HepG2 (cell line): ENCODE measurements around the gene ATAD3A. TPM values are rescaled to one million over a fixed set of nuclear protein-coding genes. Genes with fewer than 3 reads are reported as not detected.

Source experiments
- ATF3 ChIP-seq: sonication (generic); formaldehyde crosslinking; IDR thresholded peaks from 2 replicates; pipeline ENCODE4 v1.4.0; 2020; ENCODE audit warnings: missing genetic modification reagents
- DNMT1 ChIP-seq: sonication (generic); formaldehyde crosslinking; IDR thresholded peaks from 2 replicates; pipeline ENCODE4 v1.5.1; 2020; ENCODE audit warnings: mild to moderate bottlenecking, missing genetic modification reagents
- EZH2 ChIP-seq: conservative IDR thresholded peaks from 2 replicates; pipeline ENCODE4 v1.6.1; 2012; ENCODE audit warnings: mild to moderate bottlenecking, low read depth, low read length, moderate library complexity
- FOXA3 ChIP-seq: IDR thresholded peaks from 2 replicates; pipeline ENCODE4 v1.6.1; 2016; ENCODE audit warnings: missing genetic modification reagents, missing compliant biosample characterization
- FOXK1 ChIP-seq: sonication (generic); formaldehyde crosslinking; IDR thresholded peaks from 2 replicates; pipeline ENCODE4 v1.4.0; 2020; ENCODE audit warnings: low read depth, missing genetic modification reagents, borderline replicate concordance
- FOXO1 ChIP-seq: sonication (generic); formaldehyde crosslinking; IDR thresholded peaks from 2 replicates; pipeline ENCODE4 v1.4.0; 2020; ENCODE audit warnings: missing genetic modification reagents
- FOXP1 ChIP-seq, 2 experiments: fragments of 450-650 bp in 1 of 2; IDR thresholded peaks; 2 replicates each; pipeline ENCODE4 v1.6.1; 2017 to 2018; ENCODE audit warnings: antibody characterized with exemption in 1 of 2
- HBP1 ChIP-seq: IDR thresholded peaks from 2 replicates; pipeline ENCODE4 v1.6.1; 2016; ENCODE audit warnings: low read depth, control low read depth
- HCFC1 ChIP-seq: fragments of 150-350 bp; IDR thresholded peaks from 2 replicates; pipeline ENCODE4 v1.6.1; 2014; ENCODE audit warnings: low read depth, low read length
- HOXA3 ChIP-seq: sonication (generic); formaldehyde crosslinking; IDR thresholded peaks from 2 replicates; pipeline ENCODE4 v1.5.0; 2020; ENCODE audit warnings: missing genetic modification reagents
- MIXL1 ChIP-seq: IDR thresholded peaks from 2 replicates; pipeline ENCODE4 v1.6.1; 2016
- MXD4 ChIP-seq: IDR thresholded peaks from 2 replicates; pipeline ENCODE4 v1.6.1; 2016; ENCODE audit warnings: mild to moderate bottlenecking, missing biosample characterization, missing genetic modification reagents
- NCOR1 ChIP-seq: fragments of 200-600 bp; sonication (generic); IDR thresholded peaks from 2 replicates; pipeline ENCODE4 v1.7.0; 2017; ENCODE audit warnings: antibody characterized with exemption, low read length, borderline replicate concordance
- POLR2AphosphoS5 ChIP-seq: IDR thresholded peaks from 2 replicates; pipeline ENCODE4 v1.6.1; 2012; ENCODE audit warnings: low read depth, low read length
- RBFOX2 ChIP-seq: fragments of 200-400 bp; formaldehyde crosslinking; IDR thresholded peaks from 2 replicates; pipeline ENCODE4 v1.6.1; 2017; ENCODE audit warnings: low read depth, mild to moderate bottlenecking, low read length
- SALL2 ChIP-seq: sonication (generic); formaldehyde crosslinking; IDR thresholded peaks from 2 replicates; pipeline ENCODE4 v1.8.1; 2023; ENCODE audit warnings: mild to moderate bottlenecking, missing genetic modification reagents, inconsistent platforms
- SKI ChIP-seq: fragments of 450-650 bp; IDR thresholded peaks from one replicate; pipeline ENCODE4 v1.6.1; 2018; ENCODE audit warnings: mild to moderate bottlenecking; ENCODE audit not compliant: partially characterized antibody
- SSRP1 ChIP-seq: IDR thresholded peaks from 2 replicates; pipeline ENCODE4 v1.6.1; 2016; ENCODE audit warnings: control low read depth
- TCF7L2 ChIP-seq: IDR thresholded peaks from 2 replicates; pipeline ENCODE4 v1.6.1; 2011; ENCODE audit warnings: mild to moderate bottlenecking, low read depth, low read length, moderate library complexity
- TGIF2 ChIP-seq: IDR thresholded peaks from 2 replicates; pipeline ENCODE4 v1.6.1; 2016; ENCODE audit warnings: control low read depth, missing compliant biosample characterization
- ZBTB25 ChIP-seq: IDR thresholded peaks from 2 replicates; pipeline ENCODE4 v1.6.1; 2018; ENCODE audit warnings: missing genetic modification reagents
- ZFP1 ChIP-seq: IDR thresholded peaks from 2 replicates; pipeline ENCODE4 v1.6.1; 2016
- ZNF337 ChIP-seq: sonication (generic); formaldehyde crosslinking; IDR thresholded peaks from 2 replicates; pipeline ENCODE4 v1.5.1; 2020; ENCODE audit warnings: missing genetic modification reagents, low read depth, mild to moderate bottlenecking, borderline replicate concordance
- ZNF432 ChIP-seq: sonication (generic); formaldehyde crosslinking; IDR thresholded peaks from 2 replicates; pipeline ENCODE4 v1.5.0; 2020; ENCODE audit warnings: missing genetic modification reagents, mild to moderate bottlenecking, borderline replicate concordance
- ZNF644 ChIP-seq: IDR thresholded peaks from 2 replicates; pipeline ENCODE4 v1.6.1; 2016; ENCODE audit warnings: low read depth
- polyA plus RNA-seq, 8 experiments: library from polyadenylated mRNA; depleted of rRNA in 3 of 8; stranded (reverse) in 7 of 8; unstranded in 1 of 8; fragments of >200 nt; fragmentation: Illumina TruSeq in 4 of 8; extraction: Trizol in 4 of 8; gene quantifications; 2 replicates each; pipeline versions ENCODE4 v1.2.1 to v1.2.3, GENCODE V29; 2011 to 2016; ENCODE audit warnings: low read depth in 4 of 8, missing spikeins in 1 of 8, mixed read lengths in 1 of 8; ENCODE audit not compliant: insufficient read depth in 1 of 8
- total RNA-seq, 5 experiments: library from RNA; depleted of rRNA; stranded (reverse); fragments of >200 nt; fragmentation: Illumina TruSeq; extraction: Trizol; gene quantifications; 2 replicates each; pipeline ENCODE4 v1.2.3, GENCODE V29; 2016; ENCODE audit warnings: low read depth in 1 of 5
- TF ChIP-seq, protein P1 (sequence below): sonication (generic); formaldehyde crosslinking; IDR thresholded peaks from 2 replicates; pipeline ENCODE4 v1.4.0; 2020; ENCODE audit warnings: missing genetic modification reagents, mild to moderate bottlenecking, borderline replicate concordance
- TF ChIP-seq, protein P2 (sequence below): IDR thresholded peaks from 2 replicates; pipeline ENCODE4 v1.6.1; 2016; ENCODE audit warnings: mild to moderate bottlenecking, missing biosample characterization, missing genetic modification reagents
- TF ChIP-seq, protein P3 (sequence below): sonication (generic); formaldehyde crosslinking; IDR thresholded peaks from 2 replicates; pipeline ENCODE4 v1.4.0; 2020; ENCODE audit warnings: mild to moderate bottlenecking, missing genetic modification reagents

The ATAD3A gene
- total and polyA plus RNA-seq, 2 of the 13 experiments (the other 11 are each of a cell fraction or from before 2014, with no cell fraction given), result 10.6 to 49.0 TPM

GRCh38 chr1:1574721-1575537 lies 63.0 kb downstream of the ATAD3A start, which contains the start of gene SSU72 (continued):
- TF ChIP-seq TGIF2 (CRISPR knock-in tag), result peak; percentile 61; the same call in 1 of the 2 replicates
- TF ChIP-seq SSRP1 (CRISPR knock-in tag), result no peak
- TF ChIP-seq, protein P1, sequence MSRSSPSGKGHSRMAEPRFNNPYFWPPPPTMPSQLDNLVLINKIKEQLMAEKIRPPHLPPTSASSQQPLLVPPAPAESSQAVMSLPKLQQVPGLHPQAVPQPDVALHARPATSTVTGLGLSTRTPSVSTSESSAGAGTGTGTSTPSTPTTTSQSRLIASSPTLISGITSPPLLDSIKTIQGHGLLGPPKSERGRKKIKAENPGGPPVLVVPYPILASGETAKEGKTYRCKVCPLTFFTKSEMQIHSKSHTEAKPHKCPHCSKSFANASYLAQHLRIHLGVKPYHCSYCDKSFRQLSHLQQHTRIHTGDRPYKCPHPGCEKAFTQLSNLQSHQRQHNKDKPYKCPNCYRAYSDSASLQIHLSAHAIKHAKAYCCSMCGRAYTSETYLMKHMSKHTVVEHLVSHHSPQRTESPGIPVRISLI (CRISPR knock-in tag), result no peak
- no peak for TF ChIP-seq ZFP1 (CRISPR knock-in tag)
- peak; percentile 87; the same call in 1 of the 2 replicates for TF ChIP-seq HBP1 (CRISPR knock-in tag)
- TF ChIP-seq, protein P2, sequence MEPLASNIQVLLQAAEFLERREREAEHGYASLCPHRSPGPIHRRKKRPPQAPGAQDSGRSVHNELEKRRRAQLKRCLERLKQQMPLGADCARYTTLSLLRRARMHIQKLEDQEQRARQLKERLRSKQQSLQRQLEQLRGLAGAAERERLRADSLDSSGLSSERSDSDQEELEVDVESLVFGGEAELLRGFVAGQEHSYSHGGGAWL (CRISPR knock-in tag), result no peak; the same call in none of the 2 replicates
- TF ChIP-seq FOXP1 (IDR thresholded peaks at IDR 0.05), result no peak
- TF ChIP-seq FOXP1 (CRISPR knock-in tag; IDR thresholded peaks at IDR 0.05), result peak; percentile 61; the same call in 1 of the 2 replicates
- no peak for TF ChIP-seq NCOR1
- no peak for TF ChIP-seq ZNF432
- peak; percentile 92 for TF ChIP-seq ZBTB25 (CRISPR knock-in tag)
- peak; percentile 42; the same call in 1 of the 2 replicates for TF ChIP-seq ATF3
- TF ChIP-seq, protein P3, sequence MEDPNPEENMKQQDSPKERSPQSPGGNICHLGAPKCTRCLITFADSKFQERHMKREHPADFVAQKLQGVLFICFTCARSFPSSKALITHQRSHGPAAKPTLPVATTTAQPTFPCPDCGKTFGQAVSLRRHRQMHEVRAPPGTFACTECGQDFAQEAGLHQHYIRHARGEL, result no peak
- TF ChIP-seq MXD4, result peak; percentile 62; the same call in 1 of the 2 replicates
- peak; percentile 100 for TF ChIP-seq HOXA3
- peak; percentile 70 for TF ChIP-seq POLR2AphosphoS5
- peak; percentile 44 for TF ChIP-seq SKI
- TF ChIP-seq FOXA3 (CRISPR knock-in tag), result peak; percentile 49; the same call in 1 of the 2 replicates
- no peak for TF ChIP-seq DNMT1 (CRISPR knock-in tag)
- 0 out of 2 replicates have a peak, but pooled peaks have one; percentile 4 for TF ChIP-seq MIXL1 (CRISPR knock-in tag)
- TF ChIP-seq FOXO1 (CRISPR knock-in tag), result peak; percentile 83
- TF ChIP-seq HCFC1, result peak; percentile 80
- peak; percentile 67; the same call in 1 of the 2 replicates for TF ChIP-seq SALL2 (CRISPR knock-in tag)
- no peak for TF ChIP-seq TCF7L2
- peak; percentile 97; the same call in 1 of the 2 replicates for TF ChIP-seq FOXK1 (CRISPR knock-in tag)
- no peak for TF ChIP-seq EZH2
- TF ChIP-seq ZNF644 (CRISPR knock-in tag), result no peak
- TF ChIP-seq ZNF337 (CRISPR knock-in tag), result 0 out of 2 replicates have a peak, but pooled peaks have one; percentile 57
- TF ChIP-seq RBFOX2, result peak; percentile 88
